Myocyte (in vitro differentiated cells): ENCODE results near the gene NUPR1. TPM values are rescaled to one million over a fixed set of nuclear protein-coding genes. Genes with fewer than 3 reads are reported as not detected.
"Not testable (repeated sequence)": the region's sequence is repeated elsewhere in the genome, so short reads cannot be mapped to it uniquely, and the experiment has no call there.

Source experiments
- DNase-seq: peaks from one replicate; pipeline ENCODE4 v3.0.0-alpha.2; 2012; ENCODE audit warnings: low read depth
- total RNA-seq: library from RNA; depleted of rRNA; stranded (reverse); fragments of >200 nt; gene quantifications from 2 replicates; pipeline ENCODE4 v1.2.3, GENCODE V29; 2014

The NUPR1 gene
- total RNA-seq, 1 donor from 2014 or later = 5.9 TPM

GRCh38 chr16:28527985-28528384 is 10.8 kb downstream of the NUPR1 start:
- no peak for DNase-seq

GRCh38 chr16:28527100-28527785 is 11.5 kb downstream of the NUPR1 start:
- DNase-seq = not testable (repeated sequence)

- no peak for DNase-seq
Observed at GRCh38 chr16:28526201-28527099, 12.3 kb downstream of the NUPR1 start.

- DNase-seq = no peak
Observed at GRCh38 chr16:28524681-28525171, 14.0 kb downstream of the NUPR1 start.

- no peak for DNase-seq
Observed at GRCh38 chr16:28522792-28523191, 16.0 kb downstream of the NUPR1 start.

- DNase-seq = no peak
Observed at GRCh38 chr16:28521436-28521835, 17.3 kb downstream of the NUPR1 start.

GRCh38 chr16:28520672-28521071 is 18.1 kb downstream of the NUPR1 start:
- DNase-seq = no peak

GRCh38 chr16:28514246-28514645 is 24.5 kb downstream of the NUPR1 start:
- no peak for DNase-seq

- no peak for DNase-seq
Observed at GRCh38 chr16:28513484-28514181, 25.1 kb downstream of the NUPR1 start.

- no peak for DNase-seq
Observed at GRCh38 chr16:28511801-28512789, 26.7 kb downstream of the NUPR1 start.

GRCh38 chr16:28511031-28511430 is 27.7 kb downstream of the NUPR1 start:
- DNase-seq = no peak

GRCh38 chr16:28505489-28506137 is 33.2 kb downstream of the NUPR1 start:
- DNase-seq = no peak

GRCh38 chr16:28504707-28505404 is 33.9 kb downstream of the NUPR1 start:
- DNase-seq = no peak

GRCh38 chr16:28503470-28504259 is 35.1 kb downstream of the NUPR1 start:
- no peak for DNase-seq

GRCh38 chr16:28502290-28502689 is 36.5 kb downstream of the NUPR1 start:
- DNase-seq = no peak

GRCh38 chr16:28501258-28502232 is 37.2 kb downstream of the NUPR1 start:
- DNase-seq = no peak

GRCh38 chr16:28500476-28501180 is 38.1 kb downstream of the NUPR1 start:
- not testable (repeated sequence) for DNase-seq
